ENCODE results near the gene MAN2B1.
A peak's percentile ranks its signal among the peaks of the same experiment; 100 is the strongest.
"Not testable (repeated sequence)": the region's sequence is repeated elsewhere in the genome, so short reads cannot be mapped to it uniquely, and the experiment has no call there.

Gene MAN2B1

GRCh38 chr19:12689581-12690216, 23.2 kb upstream of the MAN2B1 start:
- in situ Hi-C loops (cut with MboI; ENCODE audit: low sequenced_read_pairs, unreplicated experiment), result no loop called here
- DNase-seq (ENCODE audit: low spot score), result no peak
- TF ChIP-seq, protein P1, sequence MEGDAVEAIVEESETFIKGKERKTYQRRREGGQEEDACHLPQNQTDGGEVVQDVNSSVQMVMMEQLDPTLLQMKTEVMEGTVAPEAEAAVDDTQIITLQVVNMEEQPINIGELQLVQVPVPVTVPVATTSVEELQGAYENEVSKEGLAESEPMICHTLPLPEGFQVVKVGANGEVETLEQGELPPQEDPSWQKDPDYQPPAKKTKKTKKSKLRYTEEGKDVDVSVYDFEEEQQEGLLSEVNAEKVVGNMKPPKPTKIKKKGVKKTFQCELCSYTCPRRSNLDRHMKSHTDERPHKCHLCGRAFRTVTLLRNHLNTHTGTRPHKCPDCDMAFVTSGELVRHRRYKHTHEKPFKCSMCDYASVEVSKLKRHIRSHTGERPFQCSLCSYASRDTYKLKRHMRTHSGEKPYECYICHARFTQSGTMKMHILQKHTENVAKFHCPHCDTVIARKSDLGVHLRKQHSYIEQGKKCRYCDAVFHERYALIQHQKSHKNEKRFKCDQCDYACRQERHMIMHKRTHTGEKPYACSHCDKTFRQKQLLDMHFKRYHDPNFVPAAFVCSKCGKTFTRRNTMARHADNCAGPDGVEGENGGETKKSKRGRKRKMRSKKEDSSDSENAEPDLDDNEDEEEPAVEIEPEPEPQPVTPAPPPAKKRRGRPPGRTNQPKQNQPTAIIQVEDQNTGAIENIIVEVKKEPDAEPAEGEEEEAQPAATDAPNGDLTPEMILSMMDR (IDR thresholded peaks at IDR 0.05; ENCODE audit: borderline replicate concordance, control extremely low read depth, extremely low read depth, insufficient read depth, missing control alignments), result no peak

DNA sequence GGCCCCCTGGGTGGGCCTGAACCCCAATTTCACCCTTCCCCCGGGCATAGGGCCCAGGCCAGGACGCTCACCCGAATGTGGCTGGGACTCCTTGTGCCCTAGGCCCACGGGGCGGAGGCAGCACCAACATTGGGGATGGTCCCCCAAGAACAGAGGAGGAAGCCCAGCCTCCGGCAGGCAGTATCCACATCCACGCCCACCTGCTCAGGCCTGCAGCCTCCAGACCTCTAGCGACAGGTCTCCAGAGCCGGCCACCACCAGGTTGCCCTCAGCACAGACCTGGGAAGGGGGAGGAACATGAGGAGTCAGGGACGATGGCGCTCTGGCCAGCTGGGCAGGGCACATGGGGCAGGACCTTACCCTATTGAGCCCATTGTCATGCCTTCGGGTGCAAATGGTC, 22.5 kb upstream of the MAN2B1 start:
- in situ Hi-C loops (cut with MboI; ENCODE audit: low sequenced_read_pairs, unreplicated experiment), result no loop called here

DNA sequence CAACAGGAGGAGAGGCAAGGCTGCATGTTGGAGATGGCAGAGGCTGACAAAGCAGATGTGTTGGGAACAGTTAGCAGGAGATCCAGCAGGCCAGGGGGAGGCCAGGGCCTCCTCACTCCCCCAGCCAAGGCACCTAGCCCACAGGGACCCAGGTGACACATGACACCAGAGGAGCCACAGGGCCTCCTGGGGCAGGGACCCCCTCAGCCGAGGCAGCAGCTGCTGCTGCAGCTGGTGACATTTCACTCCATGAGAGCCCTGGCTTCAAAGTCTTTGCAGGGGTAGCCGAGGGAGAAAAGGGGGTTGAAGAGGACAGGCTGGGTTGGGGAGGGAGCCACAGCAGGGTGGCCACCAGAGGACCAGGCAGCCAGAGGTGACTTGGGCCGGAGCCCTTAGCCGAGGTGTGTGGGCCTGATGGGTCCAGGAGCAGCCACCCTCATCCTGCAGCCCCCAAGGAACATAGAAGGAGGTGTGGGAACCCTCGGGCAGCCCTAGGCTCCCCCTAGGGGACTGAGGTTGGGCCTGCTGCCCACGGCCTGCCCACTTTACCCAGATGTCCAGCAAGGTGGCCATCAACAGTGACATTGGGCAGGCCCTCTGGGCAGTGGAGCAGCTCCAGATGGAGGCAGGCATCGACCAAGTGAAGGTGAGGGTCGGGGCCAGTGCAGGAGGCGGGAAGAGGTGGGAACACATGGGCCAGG, 21.1 kb upstream of the MAN2B1 start, which contains the start of gene GNG14:
Gene GNG14, plus strand, starts transcription at position 503 of the 701 bp plus-strand sequence. Its CDS starts 51 bp downstream, at position 554.
- TF ChIP-seq, protein P1 (IDR thresholded peaks at IDR 0.05; ENCODE audit: borderline replicate concordance, control extremely low read depth, extremely low read depth, insufficient read depth, missing control alignments), result no peak
- in situ Hi-C loops (cut with MboI; ENCODE audit: low sequenced_read_pairs, unreplicated experiment), result no loop called here
- no peak for DNase-seq (ENCODE audit: low spot score)

More for the DNA sequence above, 22.5 kb upstream of the MAN2B1 start:
- TF ChIP-seq, protein P1 (IDR thresholded peaks at IDR 0.05; ENCODE audit: borderline replicate concordance, control extremely low read depth, extremely low read depth, insufficient read depth, missing control alignments), result no peak
- DNase-seq (ENCODE audit: low spot score), result no peak

DNA sequence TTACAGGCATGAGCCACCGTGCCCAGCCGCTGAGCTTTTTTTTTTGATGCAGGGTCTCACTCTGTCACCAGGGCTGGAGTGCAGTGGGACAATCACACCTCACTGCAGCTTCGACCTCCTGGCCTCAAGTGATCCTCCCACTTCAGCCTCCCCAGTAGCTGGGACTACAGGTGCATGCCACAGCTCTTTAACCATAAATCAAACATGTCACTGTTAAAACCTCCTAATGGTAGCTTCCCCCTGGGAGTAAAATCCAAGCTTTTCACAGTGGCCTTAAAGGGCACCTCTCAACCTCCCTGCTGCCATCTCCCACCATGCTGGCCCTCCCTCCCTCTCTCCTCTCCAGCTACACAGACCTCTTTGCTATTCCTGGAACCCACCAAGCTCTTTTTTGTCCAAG, 19.3 kb upstream of the MAN2B1 start:
- no peak for DNase-seq (ENCODE audit: low spot score)
- TF ChIP-seq, protein P1 (IDR thresholded peaks at IDR 0.05; ENCODE audit: borderline replicate concordance, control extremely low read depth, extremely low read depth, insufficient read depth, missing control alignments), result no peak
- in situ Hi-C loops (cut with MboI; ENCODE audit: low sequenced_read_pairs, unreplicated experiment), result no loop called here

GRCh38 chr19:12681074-12681987, 14.8 kb upstream of the MAN2B1 start, which contains the start of gene DHPS:
TSS of gene DHPS (minus strand) at chr19:12681880. CDS start at chr19:12681766, 114 bp downstream.
- DNase-seq (ENCODE audit: low spot score), result peak; percentile 95
- TF ChIP-seq, protein P1 (IDR thresholded peaks at IDR 0.05; ENCODE audit: borderline replicate concordance, control extremely low read depth, extremely low read depth, insufficient read depth, missing control alignments), result no peak
- in situ Hi-C loops (cut with MboI; ENCODE audit: low sequenced_read_pairs, unreplicated experiment), result no loop called here

GRCh38 chr19:12680034-12680433, 13.5 kb upstream of the MAN2B1 start:
- DNase-seq (ENCODE audit: low spot score), result no peak
- TF ChIP-seq, protein P1 (IDR thresholded peaks at IDR 0.05; ENCODE audit: borderline replicate concordance, control extremely low read depth, extremely low read depth, insufficient read depth, missing control alignments), result no peak
- in situ Hi-C loops (cut with MboI; ENCODE audit: low sequenced_read_pairs, unreplicated experiment), result no loop called here

GRCh38 chr19:12678039-12678438, 11.5 kb upstream of the MAN2B1 start:
- in situ Hi-C loops (cut with MboI; ENCODE audit: low sequenced_read_pairs, unreplicated experiment), result loop anchor here (10.0 kb wide), 1 partner anchor 103 kb away; no protein-coding TSS in a partner anchor

More at GRCh38 chr19:12678039-12678438, 11.5 kb upstream of the MAN2B1 start:
- not testable (repeated sequence) for DNase-seq (ENCODE audit: low spot score)

All from GM13976 (cell line).